Midbrain (tissue), 1 donor: Measurements from ENCODE around the gene AFTPH.
A peak's percentile ranks its signal among the peaks of the same experiment; 100 is the strongest.

Experiments
- DNase-seq: peaks from one replicate; lab custom pipeline; 2025; lab: John Stamatoyannopoulos, UW

AFTPH gene

DNA sequence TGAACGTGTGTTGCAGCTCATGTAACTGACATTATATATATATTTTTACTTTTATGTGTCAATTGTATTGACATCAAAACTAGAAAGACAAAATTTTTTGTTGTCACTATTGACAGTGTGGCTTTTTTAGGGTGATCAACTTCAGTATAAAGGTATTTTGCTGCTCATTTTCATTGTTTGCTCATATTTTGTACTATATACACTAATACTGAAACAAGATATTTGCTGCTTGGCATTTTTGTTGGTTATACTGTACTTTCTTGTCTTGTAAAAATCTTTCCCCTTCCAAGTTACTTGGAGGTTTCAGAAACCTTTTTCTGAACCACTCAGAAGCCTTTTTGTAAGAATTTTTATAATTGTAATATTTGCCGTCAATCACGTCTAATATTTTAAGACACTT, 16.5 kb downstream of the AFTPH start:
- DNase-seq, result no peak

GRCh38 chr2:64541547-64541946, 17.4 kb downstream of the AFTPH start:
- DNase-seq, result no peak

- no peak for DNase-seq
Observed at GRCh38 chr2:64542071-64543007, 18.2 kb downstream of the AFTPH start.

- DNase-seq, result no peak
Observed at GRCh38 chr2:64543008-64543697, 19.0 kb downstream of the AFTPH start.

DNA sequence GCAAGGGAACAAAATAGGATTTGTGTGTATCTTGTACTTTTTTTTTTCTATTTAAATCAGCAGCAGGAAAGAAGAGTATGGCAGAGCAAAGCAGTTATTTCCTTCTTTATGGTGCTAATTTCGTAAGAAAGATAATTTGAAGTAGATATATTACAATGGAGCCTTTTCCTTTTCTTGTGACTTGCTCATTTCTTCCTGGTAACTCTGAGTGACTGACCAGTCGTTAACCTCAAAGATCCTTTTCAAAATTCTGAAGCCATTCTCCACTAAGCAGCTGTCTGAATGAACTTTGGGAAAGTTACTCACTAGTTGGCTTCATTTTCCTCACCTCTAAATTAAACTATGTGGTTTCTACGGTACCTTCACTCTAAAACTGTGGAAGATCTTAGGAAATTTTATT, 24.6 kb downstream of the AFTPH start:
- DNase-seq, result no peak

GRCh38 chr2:64550042-64550441, 25.9 kb downstream of the AFTPH start:
- no peak for DNase-seq

DNA sequence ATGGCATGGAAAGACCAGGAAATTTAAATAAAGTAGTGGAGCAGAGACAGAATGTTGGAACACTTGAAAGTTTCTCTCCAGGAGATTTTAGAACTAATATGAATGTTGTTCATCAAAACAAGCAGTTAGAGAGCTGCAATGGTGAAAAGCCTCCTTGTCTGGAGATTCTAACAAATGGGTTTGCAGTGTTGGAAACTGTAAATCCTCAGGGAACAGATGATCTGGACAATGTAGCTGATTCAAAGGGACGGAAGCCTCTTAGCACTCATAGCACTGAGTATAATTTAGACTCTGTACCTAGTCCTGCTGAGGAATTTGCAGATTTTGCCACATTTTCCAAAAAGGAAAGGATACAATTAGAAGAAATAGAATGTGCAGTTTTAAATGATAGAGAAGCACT, 27.7 kb downstream of the AFTPH start:
- DNase-seq, result no peak

GRCh38 chr2:64554117-64554516, 30.0 kb downstream of the AFTPH start:
- no peak for DNase-seq

- no peak for DNase-seq
Observed at GRCh38 chr2:64558445-64559081, 34.4 kb downstream of the AFTPH start.

- no peak for DNase-seq
Observed at GRCh38 chr2:64562148-64562784, 38.1 kb downstream of the AFTPH start.

GRCh38 chr2:64563436-64563938, 39.4 kb downstream of the AFTPH start:
- DNase-seq, result no peak

- DNase-seq, result no peak
Observed at GRCh38 chr2:64565949-64566710, 42.0 kb downstream of the AFTPH start.

GRCh38 chr2:64567473-64567872, 43.3 kb downstream of the AFTPH start:
- DNase-seq, result no peak

- no peak for DNase-seq
Observed at GRCh38 chr2:64568836-64569235, 44.7 kb downstream of the AFTPH start.

- no peak for DNase-seq
Observed at GRCh38 chr2:64574871-64575270, 50.7 kb downstream of the AFTPH start.

GRCh38 chr2:64581018-64581417, 56.9 kb downstream of the AFTPH start:
- DNase-seq, result no peak

GRCh38 chr2:64581777-64582539, 57.8 kb downstream of the AFTPH start:
- DNase-seq, result no peak

GRCh38 chr2:64582774-64583340, 58.7 kb downstream of the AFTPH start:
- no peak for DNase-seq

GRCh38 chr2:64586054-64586453, 61.9 kb downstream of the AFTPH start:
- no peak for DNase-seq

DNA sequence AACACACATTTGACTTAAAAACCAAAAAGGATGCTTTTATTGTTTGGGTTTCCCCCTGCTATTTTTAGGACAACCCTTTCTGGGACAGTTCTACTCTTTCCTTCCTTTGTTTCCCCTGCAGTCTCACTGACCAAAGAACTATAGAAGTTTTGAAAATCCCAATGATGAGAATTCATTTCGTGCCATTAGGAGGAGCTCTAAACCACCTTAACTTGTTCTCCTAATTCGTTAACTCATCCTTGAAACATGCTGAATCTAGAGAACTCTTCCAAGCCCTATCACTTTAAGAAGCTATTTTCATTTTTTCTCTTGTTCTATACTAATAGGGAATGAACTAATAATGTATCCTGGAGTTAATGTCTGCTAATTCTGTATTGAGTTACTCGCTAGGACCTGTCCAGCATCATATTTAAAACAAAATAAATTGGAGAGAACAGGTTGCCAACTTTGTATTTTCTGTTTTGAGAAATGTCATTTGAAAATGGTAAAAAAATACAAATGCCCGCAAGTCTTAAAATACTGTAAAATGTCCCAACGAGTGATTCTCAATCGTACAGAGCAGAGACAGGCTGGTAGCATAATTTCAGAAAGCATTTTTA, 62.9 kb downstream of the AFTPH start:
- DNase-seq, result peak; percentile 68
